Spinal cord (tissue), 10 donors: Measurements from ENCODE around the gene NPAS3. TPM values are rescaled to one million over a fixed set of nuclear protein-coding genes. Genes with fewer than 3 reads are reported as not detected.

ENCODE experiments used
- DNase-seq, 6 donors: peaks; one replicate each; pipeline versions ENCODE4 v3.0.0 to v3.0.0-alpha.2; 2013 to 2015; ENCODE audit warnings: low spot score in 6 of 6, low read depth in 4 of 6
- H3K27ac ChIP-seq: one replicate; pipeline ENCODE4 v1.5.1; 2013; ENCODE audit warnings: low read depth, low read length, control low read depth
- H3K27me3 ChIP-seq: one replicate; pipeline ENCODE4 v1.6.1; 2013; ENCODE audit warnings: low read length; ENCODE audit not compliant: control insufficient read depth, insufficient read depth
- H3K36me3 ChIP-seq: one replicate; pipeline ENCODE4 v1.6.1; 2013; ENCODE audit warnings: low read length; ENCODE audit not compliant: control insufficient read depth, insufficient read depth
- H3K4me1 ChIP-seq: one replicate; pipeline ENCODE4 v1.6.1; 2013; ENCODE audit warnings: low read length; ENCODE audit not compliant: control insufficient read depth, insufficient read depth
- H3K4me3 ChIP-seq: one replicate; pipeline ENCODE4 v1.5.1; 2013; ENCODE audit warnings: low read depth, low read length, control low read depth
- H3K9me3 ChIP-seq: one replicate; pipeline ENCODE4 v1.6.1; 2013; ENCODE audit warnings: low read length; ENCODE audit not compliant: control insufficient read depth, insufficient read depth
- WGBS: methylation state at CpG from one replicate; pipeline ENCODE4 v1.1.5; 2013; ENCODE audit warnings: missing lambda C conversion rate; ENCODE audit not compliant: insufficient coverage; 5-methylcytosine and 5-hydroxymethylcytosine counted together
- polyA plus RNA-seq, 2 donors: library from polyadenylated mRNA; unstranded; fragments of 120-200 nt; gene quantifications; one replicate each; pipeline ENCODE4 v1.2.1, GENCODE V29; 2013; ENCODE audit not compliant: insufficient read length in 2 of 2
- total RNA-seq, 2 donors: library from RNA; depleted of rRNA in 1 of 2; stranded (reverse); fragments of 120-200 nt in 1 of 2; fragments of >200 nt in 1 of 2; gene quantifications; one replicate each; pipeline versions ENCODE4 v1.2.3 to v1.2.4, GENCODE V29; 2013 to 2014
- donor health status: healthy.

Gene NPAS3
- total and polyA plus RNA-seq, 4 donors, result 23.2 to 77.3 (median 50.8) TPM

DNA sequence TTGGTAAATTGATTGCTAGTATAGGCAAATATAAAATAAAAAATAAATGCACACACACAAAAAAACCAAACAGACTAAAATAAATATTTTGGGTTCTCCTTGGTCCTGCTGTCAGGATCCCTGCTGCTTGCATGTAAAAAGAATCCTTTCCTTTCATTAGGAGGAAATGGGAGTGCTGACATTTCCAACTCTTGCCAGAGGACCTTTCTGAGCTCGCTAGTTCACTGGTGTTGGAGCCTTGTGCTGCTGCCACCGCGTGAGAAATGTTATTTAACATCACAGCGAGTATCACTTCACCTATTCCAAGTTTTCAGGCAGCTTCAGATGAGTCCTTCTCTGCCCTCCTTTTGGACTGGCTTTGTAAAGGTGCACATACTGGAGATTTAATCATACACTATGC lies 358.9 kb downstream of the NPAS3 start:
- no CpG with 5 or more reads among the region's 4 CpGs for whole genome bisulfite sequencing
- Histone ChIP-seq H3K27me3 (no peaks in the 10 kb centered on the region), H3K4me1 (no peaks in the 10 kb centered on the region), H3K9me3 (no peaks in the 10 kb centered on the region), H3K27ac (no peak overlapping the region), H3K4me3 (no peak overlapping the region), H3K36me3 (no peaks in the 10 kb centered on the region)
- DNase-seq, result peak in 2 of 6 donors; percentile 32 to 37

DNA sequence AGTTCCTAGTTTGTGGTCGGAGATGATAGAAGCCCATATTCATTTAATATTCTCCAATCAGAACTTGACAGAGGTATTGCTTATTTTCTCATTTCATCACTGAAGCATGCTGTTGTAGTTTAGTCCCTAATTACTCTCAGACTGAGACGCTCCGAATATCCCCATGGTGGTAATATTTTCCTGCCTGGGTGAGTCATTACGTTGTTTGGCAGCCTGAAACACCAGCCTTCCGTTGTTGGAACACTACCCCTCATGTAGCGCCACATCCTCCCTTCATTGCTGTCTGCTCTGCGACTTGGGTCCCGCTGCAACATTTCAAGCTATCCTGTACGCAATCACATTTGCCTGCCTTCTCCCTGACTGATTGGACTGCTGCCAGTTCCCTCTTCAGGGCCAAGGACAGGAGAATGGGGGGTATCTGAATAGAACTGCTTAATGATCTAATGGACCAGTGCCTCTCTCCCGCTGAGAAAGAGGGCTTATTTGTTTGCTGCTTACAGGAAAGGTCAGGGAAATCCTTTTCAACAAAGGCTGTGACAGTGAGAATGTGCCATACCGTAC lies 369.1 kb downstream of the NPAS3 start:
- 23% methylated on average over 7 of the region's 11 CpGs for WGBS
- Histone ChIP-seq H3K27me3 (no peaks in the 10 kb centered on the region), H3K4me3 (no peak overlapping the region), H3K9me3 (no peaks in the 10 kb centered on the region), H3K4me1 (peaks cover 3% of the 10 kb centered on the region), H3K27ac (peak overlapping the region; percentile 42), H3K36me3 (no peaks in the 10 kb centered on the region)
- peak; percentile 68 to 97 (median 78) for DNase-seq

DNA sequence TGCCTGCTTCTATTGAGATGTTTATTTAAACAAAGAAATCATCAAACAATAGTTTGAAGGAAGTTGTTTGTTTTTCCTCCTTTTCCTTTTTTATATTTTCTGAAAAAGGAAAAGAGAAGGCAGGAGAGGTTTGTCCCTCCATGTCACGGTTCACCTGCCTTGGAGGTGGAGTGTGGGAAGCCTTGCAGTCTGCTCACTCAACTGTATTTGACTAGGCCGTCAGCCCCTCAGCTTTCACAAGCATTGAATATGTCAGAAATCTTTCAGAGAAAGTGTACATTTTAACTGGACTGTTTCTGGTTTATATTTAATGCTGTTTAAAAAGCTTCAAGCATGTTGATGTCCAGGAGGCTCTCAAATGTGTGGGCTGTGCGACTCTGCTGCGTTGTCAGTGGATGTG lies 370.4 kb downstream of the NPAS3 start:
- 93% methylated on average over 2 of the region's 4 CpGs for WGBS
- Histone ChIP-seq H3K9me3 (no peaks in the 10 kb centered on the region), H3K4me3 (no peak overlapping the region), H3K27ac (no peak overlapping the region), H3K27me3 (no peaks in the 10 kb centered on the region), H3K36me3 (no peaks in the 10 kb centered on the region), H3K4me1 (peaks cover 3% of the 10 kb centered on the region)
- no peak for DNase-seq

DNA sequence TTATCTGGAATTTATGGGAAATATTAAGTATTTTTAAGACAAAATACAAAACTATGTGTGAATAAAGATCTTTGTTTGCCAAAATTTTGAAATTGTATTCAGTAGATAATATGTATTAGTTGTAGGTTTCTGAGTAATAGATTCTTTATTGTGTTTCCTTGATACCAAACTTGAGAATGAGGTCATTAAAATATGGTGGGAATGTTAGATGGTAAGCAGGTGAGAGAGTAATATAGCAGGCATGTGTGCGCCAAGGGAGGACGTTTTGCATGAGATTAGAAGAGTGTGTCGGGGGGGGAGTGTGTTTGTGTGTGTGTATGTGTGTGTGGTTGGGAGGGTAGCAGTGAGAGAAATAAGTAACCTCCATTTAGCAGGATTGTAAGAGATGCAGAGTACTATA lies 376.5 kb downstream of the NPAS3 start:
- WGBS, result 86% methylated on average over 3 of the region's 3 CpGs

DNA sequence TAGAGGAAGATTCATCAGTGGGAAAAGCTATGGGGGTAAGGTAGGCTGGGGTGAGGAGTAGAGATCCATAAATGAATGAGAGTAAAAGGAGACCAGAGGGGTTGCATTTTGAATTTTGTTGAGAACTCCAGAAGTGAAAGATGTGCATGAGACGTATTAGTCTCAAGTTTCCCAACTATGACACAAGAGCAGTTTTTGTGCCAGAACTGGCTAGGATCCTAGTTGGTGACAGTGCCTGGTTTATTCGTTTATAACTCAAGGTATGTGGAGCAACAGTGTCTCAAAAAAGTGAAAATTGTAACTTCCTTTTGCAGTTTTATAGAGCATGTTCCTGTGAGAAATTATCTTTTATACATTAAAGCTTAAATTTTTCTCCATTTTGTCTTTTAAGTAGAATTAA lies 377.0 kb downstream of the NPAS3 start:
- peak in 1 of 6 donors; percentile 30 for DNase-seq
- no peak overlapping the region for H3K4me3 ChIP-seq
- H3K27ac ChIP-seq, result no peak overlapping the region
- no peaks in the 10 kb centered on the region for H3K36me3 ChIP-seq
- no peaks in the 10 kb centered on the region for H3K9me3 ChIP-seq
- H3K27me3 ChIP-seq, result no peaks in the 10 kb centered on the region
- no peaks in the 10 kb centered on the region for H3K4me1 ChIP-seq
- WGBS, result 83% methylated on average over 1 of the region's 2 CpGs

More for the DNA sequence above, 376.5 kb downstream of the NPAS3 start:
- Histone ChIP-seq H3K27me3 (no peaks in the 10 kb centered on the region), H3K4me1 (no peaks in the 10 kb centered on the region), H3K27ac (no peak overlapping the region), H3K9me3 (no peaks in the 10 kb centered on the region), H3K4me3 (no peak overlapping the region), H3K36me3 (no peaks in the 10 kb centered on the region)
- DNase-seq, result no peak

DNA sequence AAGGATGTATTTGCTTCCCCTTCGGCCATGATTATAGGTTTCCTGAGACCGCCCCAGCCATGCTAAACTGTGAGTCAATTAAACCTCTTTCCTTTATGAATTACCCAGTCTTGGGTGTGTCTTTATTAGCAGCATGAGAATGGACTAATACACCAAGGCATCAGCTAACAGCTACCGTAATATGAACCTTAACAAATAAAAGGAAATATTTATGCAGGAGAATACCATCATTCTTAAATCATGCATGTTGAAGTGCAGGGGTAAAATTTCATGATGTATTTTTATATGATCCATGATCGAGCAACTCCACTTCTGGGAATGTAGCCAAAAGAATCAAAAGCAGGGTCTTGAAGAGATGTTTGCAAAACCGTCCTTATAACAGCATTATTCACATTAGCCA lies 379.0 kb downstream of the NPAS3 start:
- no peaks in the 10 kb centered on the region for H3K36me3 ChIP-seq
- H3K9me3 ChIP-seq, result no peaks in the 10 kb centered on the region
- H3K27me3 ChIP-seq, result no peaks in the 10 kb centered on the region
- no peak overlapping the region for H3K27ac ChIP-seq
- no peak for DNase-seq
- no CpG with 5 or more reads among the region's 5 CpGs for WGBS
- H3K4me1 ChIP-seq, result no peaks in the 10 kb centered on the region
- H3K4me3 ChIP-seq, result no peak overlapping the region

DNA sequence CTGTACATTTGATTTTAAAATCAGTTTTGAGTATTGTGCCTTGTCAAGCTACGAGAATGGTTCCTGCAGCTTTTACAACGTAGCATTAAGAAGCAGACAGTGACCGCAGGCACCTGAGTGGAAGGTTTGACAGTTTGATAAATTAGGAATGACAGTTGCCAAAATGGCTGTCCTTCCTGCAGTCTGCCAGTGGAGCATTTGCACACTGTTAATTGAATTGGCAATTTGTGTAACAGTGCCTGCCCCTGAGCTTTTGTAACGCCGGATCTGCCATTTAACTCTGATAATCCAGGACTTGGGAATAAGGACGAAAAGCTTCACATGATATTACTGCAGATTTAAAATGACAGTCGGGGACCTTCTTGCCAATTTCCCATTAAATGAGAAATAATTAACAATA lies 385.3 kb downstream of the NPAS3 start:
- Histone ChIP-seq H3K4me3 (no peak overlapping the region), H3K27me3 (no peaks in the 10 kb centered on the region), H3K27ac (no peak overlapping the region), H3K4me1 (no peaks in the 10 kb centered on the region), H3K36me3 (no peaks in the 10 kb centered on the region), H3K9me3 (no peaks in the 10 kb centered on the region)
- 22% methylated on average over 5 of the region's 7 CpGs for WGBS
- peak in 3 of 6 donors; percentile 35 to 92 (median 43) for DNase-seq

DNA sequence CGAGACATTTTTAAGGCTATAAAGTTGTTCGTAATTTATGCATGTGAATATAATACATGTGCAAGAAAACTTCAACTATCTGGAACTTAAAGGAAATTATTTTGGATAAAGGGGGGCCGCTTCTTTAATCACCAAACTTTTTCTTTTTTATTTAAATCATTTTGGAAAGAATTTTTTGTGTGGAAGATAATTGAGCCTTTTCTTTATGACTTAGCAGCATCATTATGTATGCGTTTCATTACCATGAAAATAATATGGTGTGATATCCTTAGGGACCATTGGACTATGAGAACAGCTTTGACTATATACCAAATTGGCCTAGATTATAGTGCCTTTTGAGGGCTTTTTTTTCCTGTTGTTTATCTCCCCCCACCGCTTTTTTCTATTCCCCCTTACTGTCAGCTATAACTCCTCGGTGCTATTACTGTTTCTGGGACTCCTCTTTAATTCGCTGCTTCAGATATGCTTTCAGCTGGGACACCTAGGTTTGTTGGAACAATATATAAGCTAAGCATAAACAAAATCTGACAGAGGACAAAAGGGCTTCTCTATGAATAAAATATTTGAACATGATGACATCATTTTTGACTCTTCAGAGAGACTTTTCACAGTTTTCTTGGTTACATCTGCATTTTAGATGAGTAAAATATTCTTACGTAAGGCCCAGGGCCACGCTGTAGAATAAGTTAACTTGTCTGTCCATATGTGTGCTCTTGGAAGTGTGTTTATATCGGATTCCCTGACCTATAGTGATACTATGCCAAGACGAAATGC lies 392.7 kb downstream of the NPAS3 start:
- no peak overlapping the region for H3K4me3 ChIP-seq
- no CpG with 5 or more reads among the region's 11 CpGs for WGBS
- no peak for DNase-seq

DNA sequence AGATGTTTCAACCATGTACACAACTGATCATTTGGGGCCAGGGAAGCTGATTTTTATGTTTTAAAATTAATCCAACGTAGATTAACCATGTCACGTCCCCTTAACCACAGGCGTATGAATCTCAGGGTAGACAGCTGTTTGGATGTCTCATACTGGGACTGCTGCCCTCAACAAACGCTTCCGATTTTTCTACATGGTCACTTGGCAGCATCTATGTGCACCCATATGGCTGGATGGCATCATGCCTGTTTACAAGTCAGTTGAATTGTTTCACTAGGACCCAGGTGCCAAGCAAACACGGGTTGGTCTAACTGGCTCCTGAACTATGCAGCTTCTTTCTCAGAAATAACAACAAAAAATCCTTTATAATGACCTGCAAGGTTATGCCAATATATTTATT lies 393.8 kb downstream of the NPAS3 start:
- Histone ChIP-seq H3K4me3 (no peak overlapping the region), H3K9me3 (peaks cover 10% of the 10 kb centered on the region), H3K27ac (no peak overlapping the region), H3K36me3 (no peaks in the 10 kb centered on the region), H3K4me1 (no peaks in the 10 kb centered on the region), H3K27me3 (no peaks in the 10 kb centered on the region)
- 45% methylated on average over 4 of the region's 6 CpGs for WGBS
- DNase-seq, result peak in 4 of 6 donors; percentile 42 to 84 (median 70)

More for the DNA sequence above, 392.7 kb downstream of the NPAS3 start:
- no peaks in the 10 kb centered on the region for H3K27me3 ChIP-seq
- no peaks in the 10 kb centered on the region for H3K36me3 ChIP-seq
- peaks cover 2% of the 10 kb centered on the region for H3K9me3 ChIP-seq
- no peaks in the 10 kb centered on the region for H3K4me1 ChIP-seq
- H3K27ac ChIP-seq, result no peak overlapping the region

DNA sequence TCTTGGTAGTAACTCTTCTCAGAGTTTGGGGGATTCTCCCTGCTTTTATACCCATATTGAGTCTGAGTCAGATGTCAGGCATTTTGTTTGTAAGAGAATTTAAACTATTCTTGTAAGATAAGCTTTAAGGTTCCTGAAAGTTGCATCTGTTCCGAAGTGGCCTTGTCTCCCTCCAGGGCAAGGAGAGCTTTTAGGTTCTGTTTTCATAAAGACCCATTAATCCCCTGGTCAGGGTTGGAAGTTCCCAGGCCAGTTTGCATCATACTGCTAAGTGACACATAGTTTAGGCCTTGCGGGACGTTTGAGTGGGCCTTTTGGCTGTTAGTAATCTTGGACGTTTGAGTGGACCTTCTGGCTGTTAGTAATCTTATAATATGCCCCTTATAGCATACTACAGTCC lies 396.7 kb downstream of the NPAS3 start:
- H3K27ac ChIP-seq, result no peak overlapping the region
- H3K9me3 ChIP-seq, result peaks cover 15% of the 10 kb centered on the region
- 86% methylated on average over 1 of the region's 4 CpGs for WGBS
- no peak overlapping the region for H3K4me3 ChIP-seq
- H3K27me3 ChIP-seq, result no peaks in the 10 kb centered on the region
- no peaks in the 10 kb centered on the region for H3K4me1 ChIP-seq
- H3K36me3 ChIP-seq, result no peaks in the 10 kb centered on the region
- no peak for DNase-seq
